Spleen (tissue), 3 donors: ENCODE data around the gene IFI27L1.

Experiments
- POLR2A ChIP-seq, 3 donors: fragments of 450-650 bp; IDR thresholded peaks; one replicate each; pipeline ENCODE4 v1.5.1; 2017; ENCODE audit warnings: antibody characterized with exemption in 3 of 3, mild to moderate bottlenecking in 1 of 3
- POLR2AphosphoS5 ChIP-seq, 3 donors: sonication (generic); formaldehyde crosslinking; IDR thresholded peaks; one replicate each; pipeline ENCODE4 v1.5.1; 2017; ENCODE audit warnings: antibody characterized with exemption in 3 of 3

- TF ChIP-seq POLR2A (IDR thresholded peaks at IDR 0.05) (no peak), POLR2AphosphoS5 (IDR thresholded peaks at IDR 0.05) (no peak)
Observed at GRCh38 chr14:94112513-94113063, 31.5 kb downstream of the IFI27L1 start.
